Stimulated activated CD4-positive, alpha-beta T cell treated with anti-CD3 and anti-CD28 coated beads, TNF-alpha, amount 100 ng/mL, for 48 hours (primary cell): ENCODE measurements around the gene YWHAH.

ENCODE experiments used
- DNase-seq, 3 donors: peaks; one replicate each; pipeline ENCODE4 v3.0.0-alpha.2; 2020; ENCODE audit warnings: low read depth in 3 of 3

The YWHAH gene

GRCh38 chr22:31943978-31944699 lies at the start of gene YWHAH:
YWHAH (plus strand) TSS chr22:31944535; CDS start chr22:31944734, 199 bp downstream.
- DNase-seq: peak; percentile 86 to 93 (median 87)

- no peak for DNase-seq
These were observed 48.8 kb upstream of the YWHAH start for GRCh38 chr22:31895411-31896123.

- DNase-seq: no peak
These were observed 47.9 kb upstream of the YWHAH start for GRCh38 chr22:31896472-31896871.

GRCh38 chr22:31897842-31898805 lies 46.2 kb upstream of the YWHAH start:
- no peak for DNase-seq

- no peak for DNase-seq
These were observed 45.4 kb upstream of the YWHAH start for GRCh38 chr22:31898926-31899325.

- no peak for DNase-seq
These were observed 44.7 kb upstream of the YWHAH start for GRCh38 chr22:31899669-31900068.

GRCh38 chr22:31901388-31902137 lies 42.8 kb upstream of the YWHAH start:
- no peak for DNase-seq

- DNase-seq: no peak
These were observed 39.7 kb upstream of the YWHAH start for GRCh38 chr22:31904651-31905050.

GRCh38 chr22:31905356-31905755 lies 39.0 kb upstream of the YWHAH start:
- no peak for DNase-seq

GRCh38 chr22:31906086-31906485 lies 38.2 kb upstream of the YWHAH start:
- no peak for DNase-seq

- DNase-seq: no peak
These were observed 37.8 kb upstream of the YWHAH start for GRCh38 chr22:31906569-31906968.

- DNase-seq: no peak
These were observed 34.4 kb upstream of the YWHAH start for GRCh38 chr22:31909977-31910376.

- no peak for DNase-seq
These were observed 32.5 kb upstream of the YWHAH start for GRCh38 chr22:31911565-31912406.

GRCh38 chr22:31912407-31912743 lies 32.0 kb upstream of the YWHAH start:
- DNase-seq: no peak

GRCh38 chr22:31915586-31915985 lies 28.7 kb upstream of the YWHAH start:
- no peak for DNase-seq

- no peak for DNase-seq
These were observed 27.0 kb upstream of the YWHAH start for GRCh38 chr22:31917227-31917921.

GRCh38 chr22:31919730-31920129 lies 24.6 kb upstream of the YWHAH start:
- no peak for DNase-seq

- no peak for DNase-seq
These were observed 24.0 kb upstream of the YWHAH start for GRCh38 chr22:31920306-31920705.

- DNase-seq: no peak
These were observed 23.2 kb upstream of the YWHAH start for GRCh38 chr22:31921106-31921505.

- no peak for DNase-seq
These were observed 21.8 kb upstream of the YWHAH start for GRCh38 chr22:31922534-31922933.
